Vagina (tissue), 2 donors: Measurements from ENCODE around the gene STAT5B.

ENCODE experiments used
- CTCF ChIP-seq, 3 experiments: fragments of 450-650 bp in 2 of 3; fragments of 200-600 bp in 1 of 3; sonication (generic) in 1 of 3; IDR thresholded peaks; one replicate each; pipeline ENCODE4 v1.5.1; 2017 to 2019; ENCODE audit warnings: antibody characterized with exemption in 3 of 3, mild to moderate bottlenecking in 2 of 3, moderate library complexity in 2 of 3
- POLR2A ChIP-seq, 2 donors: fragments of 450-650 bp; IDR thresholded peaks; one replicate each; pipeline ENCODE4 v1.6.1; 2017; ENCODE audit warnings: antibody characterized with exemption in 2 of 2, mild to moderate bottlenecking in 2 of 2, moderate library complexity in 2 of 2
- POLR2AphosphoS5 ChIP-seq, 2 donors: sonication (generic); formaldehyde crosslinking; IDR thresholded peaks; one replicate each; pipeline ENCODE4 v1.9.0; 2017; ENCODE audit warnings: antibody characterized with exemption in 2 of 2, mild to moderate bottlenecking in 2 of 2, low read depth in 1 of 2; ENCODE audit not compliant: insufficient read depth in 1 of 2

GRCh38 chr17:42248351-42249179 is 27.6 kb downstream of the STAT5B start:
- TF ChIP-seq CTCF (IDR thresholded peaks at IDR 0.05) (no peak), POLR2A (IDR thresholded peaks at IDR 0.05) (no peak), POLR2AphosphoS5 (IDR thresholded peaks at IDR 0.05; ENCODE audit: insufficient read depth in 1 of 2, low read depth in 1 of 2) (peak in 1 of 2 donors; percentile 88)
